ENCODE results near the gene RAD9B. TPM values are rescaled to one million over a fixed set of nuclear protein-coding genes. Genes with fewer than 3 reads are reported as not detected.

Gene RAD9B
- total and polyA plus RNA-seq, 9 of the 15 experiments (the other 6 are each of a cell fraction or from before 2014, with no cell fraction given) = 0.05 to 0.83 (median 0.32) TPM

DNA sequence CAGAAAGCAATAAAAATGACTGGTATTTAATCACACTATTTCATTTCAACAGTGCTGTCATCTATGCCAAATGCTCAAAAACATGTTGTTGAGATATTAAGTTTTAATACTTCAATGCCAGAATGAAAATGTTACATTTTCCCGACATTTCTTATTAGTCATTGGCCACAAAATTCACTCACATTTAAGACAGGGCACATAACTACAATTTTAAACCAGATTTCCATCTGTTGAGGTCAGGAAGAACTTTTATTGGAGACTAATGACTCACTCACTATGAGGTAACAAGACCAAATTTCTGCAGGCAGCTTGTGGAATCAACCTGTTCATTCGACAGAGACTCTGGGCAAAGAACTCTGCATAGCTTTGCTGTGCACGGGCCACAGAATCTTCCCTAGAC, 44.2 kb downstream of the RAD9B start:
- H3K36me3 ChIP-seq (ENCODE audit: control insufficient read depth, insufficient read depth, low read length) = peaks cover 78% of the 10 kb centered on the region
- ChIA-PET POLR2A (no interaction called here), CTCF (ENCODE audit: low intra/inter-chr PET ratio) (no interaction called here)
- no peaks in the 10 kb centered on the region for H3K9me1 ChIP-seq (ENCODE audit: control insufficient read depth, insufficient read depth, low read length)
- H4K20me1 ChIP-seq (replicated peaks; ENCODE audit: control insufficient read depth, insufficient read depth, low read length) = no peaks in the 10 kb centered on the region
- in situ Hi-C loops (cut with MboI) = no loop called here
- no TSS peak for BruUV-seq (replicated peaks)
- peaks cover 2 to 4% of the 10 kb centered on the region in 2 experiments; a peak in 2 of 5 replicates for H3K4me1 ChIP-seq (replicated peaks in 1 of 2; ENCODE audit: control insufficient read depth in 2 of 2, insufficient read depth in 2 of 2, low read length in 2 of 2)
- H3K9ac ChIP-seq (ENCODE audit: insufficient read depth in 1 of 2, low read depth in 2 of 2, low read length in 2 of 2) = no peak overlapping the region
- intact Hi-C loops (cut with micrococcal nuclease) = no loop called here
- no peaks in the 10 kb centered on the region for H3K27me3 ChIP-seq (ENCODE audit: control insufficient read depth in 2 of 2, insufficient read depth in 2 of 2, low read length in 2 of 2)
- no peak overlapping the region for H3K4me2 ChIP-seq (ENCODE audit: insufficient read depth, low read length)
- no peak overlapping the region for H2AFZ ChIP-seq (ENCODE audit: low read depth, low read length)
- no peak overlapping the region for H3K4me3 ChIP-seq
- 91% methylated on average over 3 of the region's 3 CpGs for WGBS (ENCODE audit: insufficient coverage, low coverage, missing lambda C conversion rate)
- no peak overlapping the region for H3K27ac ChIP-seq (ENCODE audit: extremely low read depth, low read depth, low read length)
- DNase-seq (ENCODE audit: extremely low read depth in 1 of 4, low spot score in 3 of 4) = no peak
- no peaks in the 10 kb centered on the region for H3K9me3 ChIP-seq (replicated peaks; ENCODE audit: control insufficient read depth, insufficient read depth, low read depth, low read length)
- no peak for FAIRE-seq
- ATAC-seq = no peak
- TF ChIP-seq ZNF174 (CRISPR knock-in tag; IDR thresholded peaks at IDR 0.05) = no peak
- TF ChIP-seq GATA2 (CRISPR knock-in tag; IDR thresholded peaks at IDR 0.05) = no peak
- no peak for TF ChIP-seq ILF3 (IDR thresholded peaks at IDR 0.05; ENCODE audit: borderline replicate concordance)
- no peak for TF ChIP-seq ZNF282 (CRISPR knock-in tag; IDR thresholded peaks at IDR 0.05)
- TF ChIP-seq, protein P1, sequence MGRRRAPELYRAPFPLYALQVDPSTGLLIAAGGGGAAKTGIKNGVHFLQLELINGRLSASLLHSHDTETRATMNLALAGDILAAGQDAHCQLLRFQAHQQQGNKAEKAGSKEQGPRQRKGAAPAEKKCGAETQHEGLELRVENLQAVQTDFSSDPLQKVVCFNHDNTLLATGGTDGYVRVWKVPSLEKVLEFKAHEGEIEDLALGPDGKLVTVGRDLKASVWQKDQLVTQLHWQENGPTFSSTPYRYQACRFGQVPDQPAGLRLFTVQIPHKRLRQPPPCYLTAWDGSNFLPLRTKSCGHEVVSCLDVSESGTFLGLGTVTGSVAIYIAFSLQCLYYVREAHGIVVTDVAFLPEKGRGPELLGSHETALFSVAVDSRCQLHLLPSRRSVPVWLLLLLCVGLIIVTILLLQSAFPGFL (CRISPR knock-in tag; IDR thresholded peaks at IDR 0.05) = no peak
- TF ChIP-seq, protein P2, sequence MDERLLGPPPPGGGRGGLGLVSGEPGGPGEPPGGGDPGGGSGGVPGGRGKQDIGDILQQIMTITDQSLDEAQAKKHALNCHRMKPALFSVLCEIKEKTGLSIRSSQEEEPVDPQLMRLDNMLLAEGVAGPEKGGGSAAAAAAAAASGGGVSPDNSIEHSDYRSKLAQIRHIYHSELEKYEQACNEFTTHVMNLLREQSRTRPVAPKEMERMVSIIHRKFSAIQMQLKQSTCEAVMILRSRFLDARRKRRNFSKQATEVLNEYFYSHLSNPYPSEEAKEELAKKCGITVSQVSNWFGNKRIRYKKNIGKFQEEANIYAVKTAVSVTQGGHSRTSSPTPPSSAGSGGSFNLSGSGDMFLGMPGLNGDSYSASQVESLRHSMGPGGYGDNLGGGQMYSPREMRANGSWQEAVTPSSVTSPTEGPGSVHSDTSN (CRISPR knock-in tag; IDR thresholded peaks at IDR 0.05; ENCODE audit: low read depth) = no peak
- TF ChIP-seq, protein P2 (tag; conservative IDR thresholded peaks at IDR 0.05; ENCODE audit: low read depth) = no peak
- no peak for TF ChIP-seq BDP1 (IDR thresholded peaks at IDR 0.05; ENCODE audit: insufficient read depth, insufficient read length)
- TF ChIP-seq SAFB (IDR thresholded peaks at IDR 0.05; ENCODE audit: borderline replicate concordance, low read depth, low read length) = no peak
- no peak for TF ChIP-seq TARDBP (IDR thresholded peaks at IDR 0.05)
- peaks cover 40% of the 10 kb centered on the region for H3K79me2 ChIP-seq (ENCODE audit: control insufficient read depth, insufficient read depth, low read length)

Measured in K562 (cell line).